NCI-H748 (cell line): Measurements from ENCODE around the gene CCT7.
"Not testable (repeated sequence)": the region's sequence is repeated elsewhere in the genome, so short reads cannot be mapped to it uniquely, and the experiment has no call there.

ENCODE experiments used
- DNase-seq: peaks from one replicate; lab custom pipeline; 2025; ENCODE audit not compliant: unreplicated experiment; lab: John Stamatoyannopoulos, UW

Gene CCT7

DNA sequence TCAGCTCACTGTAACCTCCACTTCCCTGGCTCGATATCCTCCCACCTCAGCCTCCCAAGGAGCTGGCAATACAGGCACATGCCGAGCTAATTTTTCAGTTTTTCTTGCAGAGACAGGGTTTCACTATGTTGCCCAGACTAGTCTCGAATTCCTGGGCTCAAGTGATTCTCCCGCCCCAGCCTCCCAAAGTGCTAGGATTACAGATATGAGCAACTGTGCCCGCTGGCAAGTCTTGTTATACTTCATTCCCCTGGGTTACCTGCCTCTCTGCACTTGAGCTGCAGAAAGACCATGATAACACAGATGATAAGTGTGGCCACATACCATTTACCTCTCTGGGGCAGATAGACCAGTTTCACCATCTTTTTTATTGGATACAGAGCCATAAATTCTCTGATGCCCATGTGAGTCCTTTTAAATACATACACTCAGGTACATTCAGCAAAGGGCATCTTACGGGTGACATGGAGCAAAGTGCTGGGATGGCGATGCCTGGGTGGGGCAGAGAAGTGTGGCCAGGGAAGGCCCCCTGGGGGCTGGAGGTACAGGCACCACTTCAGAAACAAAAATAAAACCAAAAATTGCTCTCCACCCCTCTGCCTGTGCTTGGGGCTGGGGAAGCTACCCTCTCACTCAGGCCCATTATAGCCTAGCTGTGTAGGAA lies 20.4 kb downstream of the CCT7 start:
- no peak for DNase-seq

DNA sequence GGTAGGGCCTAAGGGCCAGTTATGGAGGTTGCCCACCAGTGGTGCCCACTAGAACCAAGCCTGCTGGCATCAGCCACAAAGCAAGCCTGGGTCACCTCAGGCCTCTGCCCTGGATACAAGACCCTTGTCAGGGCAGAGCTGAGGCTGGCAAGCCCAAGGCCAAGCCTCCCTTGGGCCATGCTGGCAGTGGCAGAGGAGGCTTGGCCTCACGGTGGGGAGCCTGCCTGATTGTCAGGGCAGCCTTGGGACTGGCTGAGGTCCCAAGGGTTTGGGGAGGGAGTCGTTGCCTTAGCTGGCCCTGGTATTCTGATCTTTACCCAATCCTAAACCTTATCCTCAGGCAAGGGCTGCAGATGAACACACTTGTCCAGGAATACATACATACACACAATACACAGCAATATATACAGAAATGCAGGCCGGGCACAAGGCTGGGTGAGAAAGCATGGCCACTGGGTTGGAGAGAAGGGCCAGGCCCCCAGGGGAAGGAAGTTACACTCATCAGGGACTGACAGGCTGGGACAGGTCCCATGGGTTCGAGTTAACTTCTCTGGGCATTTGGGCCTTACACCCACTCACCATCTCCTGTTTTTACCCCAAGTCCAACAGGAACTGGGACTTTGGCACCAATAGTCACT lies 21.0 kb downstream of the CCT7 start:
- no peak for DNase-seq

DNA sequence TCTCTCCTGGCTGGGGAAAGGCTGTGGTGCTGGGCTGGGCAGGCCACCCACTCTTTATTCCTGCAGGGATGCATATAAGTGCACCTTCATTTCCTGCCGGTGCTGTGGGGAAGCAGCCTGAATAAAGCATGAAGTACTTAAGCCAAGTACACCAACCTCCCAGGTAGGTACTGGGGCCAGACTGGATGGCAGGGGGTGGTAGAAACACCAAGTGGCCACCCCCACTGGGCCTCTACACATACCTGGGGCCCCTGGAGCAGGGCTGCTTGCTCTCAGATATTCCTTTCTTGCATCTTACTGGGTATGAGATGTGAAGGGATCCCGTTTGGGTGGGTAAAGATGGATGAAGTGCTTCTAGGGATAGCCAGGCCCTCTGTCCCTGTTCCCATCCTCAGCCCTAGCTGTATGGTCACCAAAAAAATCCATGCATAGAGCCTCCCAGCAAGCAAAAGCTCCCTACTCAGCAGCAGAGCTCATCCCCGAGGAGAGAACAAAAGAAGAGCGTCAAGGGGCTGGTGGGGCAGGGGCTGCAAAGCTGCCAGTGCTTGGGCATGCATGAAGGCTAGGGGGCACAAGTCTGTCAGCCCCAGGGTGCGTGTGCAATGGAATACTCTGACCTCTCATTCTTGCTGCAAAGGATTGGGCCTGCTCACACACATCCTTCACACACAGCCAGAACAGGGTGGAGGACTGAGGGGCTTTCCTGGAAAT lies 22.0 kb downstream of the CCT7 start:
- DNase-seq: no peak

DNA sequence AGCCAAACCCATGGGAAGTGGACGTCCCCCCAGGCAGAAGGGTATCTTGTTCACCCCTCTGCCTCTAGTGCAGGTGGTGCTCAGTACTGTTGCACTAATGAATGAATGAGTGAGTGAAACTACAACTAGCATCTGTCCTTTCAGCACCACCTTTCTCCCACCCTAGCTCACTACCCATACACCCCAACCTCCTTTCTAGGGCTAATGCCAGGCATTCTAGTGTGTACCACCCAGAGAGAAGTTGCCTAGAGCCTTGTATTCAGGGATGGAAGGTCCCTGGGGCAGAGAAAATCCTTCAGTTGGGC lies 22.5 kb downstream of the CCT7 start:
- no peak for DNase-seq

DNA sequence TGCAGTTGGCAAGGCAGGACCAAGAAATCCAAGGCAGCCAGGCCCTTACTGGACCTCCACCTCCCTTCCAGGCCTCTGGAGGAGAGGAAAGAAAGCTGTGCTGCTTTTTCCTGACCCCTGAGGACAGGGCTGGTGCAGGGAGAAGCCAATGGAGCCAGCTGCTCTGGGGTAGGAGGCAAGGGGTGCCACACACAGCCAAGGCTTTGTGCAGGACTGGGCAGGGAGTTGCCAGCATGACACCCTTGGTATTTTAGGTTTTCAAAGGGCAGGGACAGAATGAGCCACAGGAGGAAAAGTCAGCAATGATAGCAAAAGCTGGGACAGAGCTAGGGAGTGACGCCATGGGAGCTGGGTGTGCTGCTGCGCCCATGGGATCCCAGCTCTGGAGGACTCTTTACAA lies 22.9 kb downstream of the CCT7 start:
- no peak for DNase-seq

DNA sequence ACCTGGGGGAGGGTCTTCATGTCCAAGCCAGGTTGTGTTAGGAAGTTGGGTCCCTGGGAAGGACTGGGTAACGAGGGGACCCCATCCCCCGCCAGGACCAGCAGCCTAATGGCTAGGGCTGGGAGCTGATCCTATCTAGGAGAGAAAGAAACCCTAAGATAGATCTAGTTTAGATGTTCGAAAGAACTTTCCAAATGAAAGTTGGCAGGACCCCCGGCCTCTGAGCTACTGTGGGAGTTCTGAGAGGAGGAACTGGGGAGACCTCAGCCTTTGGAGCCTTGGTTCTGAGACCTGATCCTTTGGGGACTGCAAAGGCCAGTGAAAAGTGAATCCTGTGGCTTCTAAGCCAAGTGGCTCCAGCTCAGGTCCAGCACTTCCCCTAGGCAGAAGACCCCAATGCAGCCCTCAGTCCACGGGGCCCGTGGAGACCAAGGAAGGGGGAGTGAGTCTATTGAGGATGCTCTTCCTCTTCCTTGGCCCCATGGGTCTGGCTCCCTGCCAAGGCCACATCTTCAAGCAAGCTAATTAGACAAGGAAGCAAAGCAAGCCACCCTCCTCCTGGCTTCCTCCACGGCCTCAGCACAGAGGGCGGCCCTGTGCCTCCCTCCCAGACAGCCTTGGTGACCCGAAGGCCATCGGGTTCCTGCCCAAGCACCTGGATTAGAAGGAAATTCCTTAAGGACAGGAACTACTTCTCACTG lies 23.5 kb downstream of the CCT7 start:
- DNase-seq: no peak

DNA sequence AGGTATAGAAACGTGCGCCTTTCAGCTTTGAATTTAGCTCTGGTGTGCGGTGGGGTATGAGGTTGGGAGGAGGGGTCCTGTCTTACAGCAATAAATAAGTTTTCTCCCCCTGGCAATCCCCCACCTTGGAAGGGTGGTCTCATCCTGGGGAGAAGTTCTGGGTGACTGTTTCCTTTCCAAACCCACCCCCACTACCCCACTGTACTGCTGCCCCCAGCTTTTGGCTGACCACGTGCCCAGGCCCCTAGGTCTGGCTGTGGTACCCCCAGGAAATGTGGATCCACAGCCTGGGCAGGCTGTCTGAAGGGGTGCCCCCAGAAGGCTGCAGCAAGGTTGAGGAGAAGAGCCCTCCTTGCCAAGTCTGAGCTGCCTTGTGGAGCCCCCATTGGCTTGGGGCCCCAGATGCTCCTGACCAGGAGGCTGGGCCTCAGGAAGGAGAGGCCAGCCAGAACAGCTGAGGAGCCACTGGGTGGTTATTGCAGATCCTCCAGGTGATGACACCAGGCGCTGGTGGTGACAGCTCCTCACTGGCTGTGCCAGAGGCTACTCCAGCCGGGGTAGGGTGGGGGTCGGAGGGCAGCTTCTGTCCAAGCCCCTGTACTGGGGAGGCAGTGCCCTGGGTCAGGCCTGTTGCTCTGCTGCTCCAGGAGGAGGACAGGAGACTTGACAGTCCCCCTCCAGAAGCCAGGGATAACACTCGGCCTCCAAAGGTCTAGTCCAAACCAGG lies 24.2 kb downstream of the CCT7 start:
- DNase-seq: no peak

DNA sequence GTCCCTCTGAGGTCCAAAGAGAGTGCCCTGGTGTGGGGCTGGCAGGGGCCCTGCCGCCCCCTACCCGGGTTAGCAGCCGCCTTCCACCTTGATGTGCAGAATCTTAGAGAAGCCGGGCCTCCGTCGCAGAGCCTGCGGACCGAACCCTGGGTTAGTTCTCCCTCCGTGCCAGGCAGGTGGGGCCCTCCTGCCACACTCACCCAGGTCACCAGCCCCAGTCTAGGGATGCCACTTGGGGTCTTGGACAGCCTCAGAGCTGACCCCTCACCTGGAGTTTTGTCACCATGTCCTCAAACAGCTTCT lies 24.8 kb downstream of the CCT7 start:
- DNase-seq: no peak

DNA sequence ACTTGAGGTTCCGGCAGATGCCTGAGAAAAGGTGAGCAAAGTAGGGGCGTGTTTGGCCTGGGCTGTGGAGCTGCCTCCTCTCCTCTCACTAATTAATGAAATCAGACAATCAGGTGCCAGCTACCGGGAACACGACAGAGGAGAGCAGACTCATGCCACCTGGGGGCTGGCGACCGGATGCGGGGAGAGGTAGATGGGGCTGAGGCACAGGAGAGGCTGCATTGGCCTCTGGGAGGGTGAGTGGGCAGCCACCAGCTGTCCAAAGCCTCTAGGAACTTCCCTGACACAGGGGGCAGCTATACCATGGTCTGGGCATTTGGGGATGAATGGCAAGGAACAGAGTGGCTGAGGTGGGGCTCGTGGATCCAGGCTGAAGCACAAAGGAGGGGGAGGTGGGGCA lies 25.2 kb downstream of the CCT7 start:
- no peak for DNase-seq

DNA sequence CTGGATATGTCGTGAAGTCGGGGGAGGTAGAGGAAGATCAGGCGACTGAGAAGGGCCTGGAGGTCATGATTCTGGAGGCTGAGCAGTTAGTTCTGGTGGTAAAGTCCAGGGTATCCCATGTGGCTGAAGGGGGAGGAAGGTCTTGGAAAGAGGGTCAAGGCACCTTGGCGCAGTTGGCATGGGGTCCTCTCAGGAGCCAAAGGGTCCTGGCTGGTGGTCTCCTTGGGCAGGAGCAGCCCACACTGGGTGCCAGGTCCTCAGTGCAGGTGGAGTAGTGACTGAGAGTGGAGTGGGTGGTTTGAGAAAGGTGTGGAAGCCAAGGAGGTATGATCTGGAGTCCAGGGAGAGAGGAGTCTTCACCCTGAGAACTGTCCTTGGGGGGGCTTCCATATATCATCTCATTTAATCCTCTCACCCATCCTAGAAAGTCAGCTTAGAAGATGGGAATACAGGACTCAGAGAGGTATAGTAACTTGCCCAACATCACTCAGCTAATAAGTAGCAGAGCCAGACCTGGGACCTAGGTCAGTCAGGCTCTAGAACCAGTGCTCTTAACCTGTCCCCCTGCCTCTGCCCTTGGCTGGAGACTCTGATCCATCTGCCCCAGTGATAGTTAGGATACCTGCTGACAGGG lies 25.7 kb downstream of the CCT7 start:
- no peak for DNase-seq

DNA sequence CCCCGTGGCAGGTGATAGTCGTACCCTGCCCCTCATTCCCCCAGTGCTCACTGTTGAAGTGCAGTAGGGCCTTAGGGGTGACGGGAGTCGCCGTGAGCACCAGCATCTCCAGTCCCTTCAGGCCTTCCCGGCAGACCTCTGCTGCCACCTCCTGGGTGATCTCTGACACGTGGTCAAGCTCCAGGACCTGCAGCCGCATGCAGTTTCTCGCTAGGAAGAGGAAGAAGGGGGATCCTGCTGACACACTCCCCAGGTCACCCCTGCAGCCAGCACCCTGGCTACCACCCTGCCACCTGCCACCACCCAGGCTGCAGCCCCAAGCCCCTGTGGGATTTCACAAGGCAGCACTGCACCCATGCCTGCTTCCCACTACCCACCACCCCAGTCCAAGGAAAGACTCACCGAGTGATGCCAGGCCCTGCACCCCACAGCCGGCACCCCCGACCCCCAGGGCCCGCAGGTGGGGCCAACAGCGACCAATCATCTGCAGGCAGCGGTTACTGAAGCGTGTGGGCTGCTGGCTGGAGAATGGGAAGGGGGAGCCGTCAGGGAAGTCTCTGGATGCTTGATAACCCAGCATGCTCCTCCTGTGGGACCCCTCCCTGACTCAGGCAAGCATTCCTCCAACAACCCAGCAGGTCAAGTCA lies 26.4 kb downstream of the CCT7 start:
- DNase-seq: no peak

DNA sequence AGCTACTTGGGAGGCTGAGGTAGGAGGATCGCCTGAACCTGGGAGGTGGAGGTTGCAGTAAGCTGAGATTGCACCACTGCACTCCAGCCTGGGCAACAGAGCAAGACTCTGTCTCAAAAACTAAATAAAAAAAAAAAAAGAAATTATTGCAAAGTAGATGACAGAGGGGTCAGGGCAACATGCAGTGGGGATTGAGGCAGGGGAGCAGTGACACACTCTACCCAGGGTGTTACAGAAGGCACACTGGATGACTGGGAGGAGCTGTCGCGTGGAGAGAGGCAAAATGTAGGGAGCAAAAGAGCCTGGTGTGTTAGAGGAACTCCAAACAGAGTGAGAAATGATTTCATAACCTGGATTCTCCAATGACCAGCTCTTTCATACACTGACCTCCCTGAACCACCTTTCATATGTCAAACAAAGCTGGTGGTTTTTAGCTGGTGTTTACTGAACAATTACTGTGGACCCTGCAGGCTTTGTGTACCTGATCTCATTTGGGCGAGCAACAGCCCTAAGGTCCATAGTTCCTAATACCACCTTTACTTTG lies 28.1 kb downstream of the CCT7 start:
- no peak for DNase-seq

DNA sequence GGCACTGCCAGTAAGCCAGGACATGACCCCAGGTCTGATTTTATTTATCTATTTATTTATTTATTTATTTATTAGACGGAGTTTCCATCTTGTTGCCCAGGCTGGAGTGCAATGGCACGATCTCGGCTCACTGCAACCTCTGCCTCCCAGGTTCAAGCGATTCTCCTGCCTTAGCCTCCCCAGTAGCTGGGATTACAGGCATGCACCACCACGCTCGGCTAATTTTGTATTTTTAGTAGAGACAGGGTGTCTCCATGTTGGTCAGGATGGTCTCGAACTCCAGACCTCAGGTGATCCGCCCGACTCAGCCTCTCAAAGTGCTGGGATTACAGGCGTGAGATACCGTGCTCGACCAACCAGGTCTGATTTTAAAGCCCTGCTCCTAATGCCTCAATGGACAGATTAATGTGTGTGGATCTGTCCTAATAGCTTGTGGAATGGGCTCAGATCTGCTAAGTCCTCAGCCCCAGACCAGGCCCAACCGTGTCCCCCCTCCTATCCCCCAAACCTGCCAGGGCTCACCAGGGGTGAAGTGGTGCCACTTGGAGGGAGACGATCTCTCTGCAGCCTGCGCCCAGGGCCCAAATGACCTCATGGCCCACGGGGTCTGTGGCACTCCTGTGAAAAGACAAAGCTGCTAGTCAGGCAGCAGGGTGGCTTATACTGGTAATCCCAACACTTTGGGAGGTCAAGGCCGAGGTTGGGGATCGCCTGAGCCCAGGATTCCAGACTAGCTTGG lies 28.8 kb downstream of the CCT7 start:
- not testable (repeated sequence) for DNase-seq

DNA sequence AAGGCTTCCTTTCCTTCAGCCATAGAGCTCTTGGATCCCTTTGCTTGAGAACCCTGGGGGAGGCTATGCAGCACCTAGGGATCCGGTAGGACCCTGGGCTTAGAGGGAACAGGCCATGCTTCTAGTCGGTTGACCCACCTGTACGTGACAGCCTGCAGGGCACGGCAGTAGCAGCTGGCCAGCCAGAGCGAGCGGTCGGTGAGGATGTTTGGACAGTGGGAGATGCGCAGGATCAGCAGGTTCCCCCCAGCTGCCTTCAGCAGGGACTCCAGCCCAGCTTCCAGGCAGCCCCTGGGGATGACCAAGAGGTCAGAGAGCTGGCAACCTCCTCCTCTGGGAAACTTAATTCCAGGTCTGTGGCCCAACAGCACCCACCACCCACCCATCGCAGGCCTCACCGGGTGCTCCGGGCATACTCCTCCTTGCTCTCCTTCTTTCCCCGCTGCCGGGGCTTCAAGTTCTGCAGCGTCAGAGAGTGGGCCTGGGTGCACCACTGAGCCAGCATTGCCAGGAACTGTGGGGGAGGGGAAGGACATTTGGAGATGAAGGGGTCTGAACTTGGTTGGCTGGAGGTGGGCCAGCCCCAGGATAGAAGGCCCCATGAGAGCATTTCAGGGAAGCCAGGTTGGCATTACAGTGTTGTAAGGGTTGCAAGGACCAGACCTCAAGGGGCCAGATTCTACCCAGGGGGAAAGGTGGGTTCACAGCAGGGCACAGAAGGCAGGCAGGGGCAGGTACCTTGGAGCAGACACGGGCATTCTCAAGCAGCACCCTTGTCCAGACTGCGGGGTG lies 29.6 kb downstream of the CCT7 start:
- DNase-seq: no peak

DNA sequence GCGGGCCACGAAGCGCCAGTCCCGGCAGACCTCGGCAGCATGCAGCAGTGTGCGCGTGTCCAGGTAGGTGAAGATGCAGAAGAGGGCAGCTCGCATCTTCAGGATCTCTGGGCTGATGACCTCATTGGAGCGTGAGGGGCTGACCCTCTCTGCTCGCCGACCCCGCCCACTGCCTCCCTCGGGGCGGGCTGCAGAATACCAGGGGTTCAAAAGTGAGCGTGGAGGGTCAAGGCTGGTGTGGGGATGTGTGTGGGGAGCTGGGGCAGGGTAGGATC lies 30.2 kb downstream of the CCT7 start:
- no peak for DNase-seq

DNA sequence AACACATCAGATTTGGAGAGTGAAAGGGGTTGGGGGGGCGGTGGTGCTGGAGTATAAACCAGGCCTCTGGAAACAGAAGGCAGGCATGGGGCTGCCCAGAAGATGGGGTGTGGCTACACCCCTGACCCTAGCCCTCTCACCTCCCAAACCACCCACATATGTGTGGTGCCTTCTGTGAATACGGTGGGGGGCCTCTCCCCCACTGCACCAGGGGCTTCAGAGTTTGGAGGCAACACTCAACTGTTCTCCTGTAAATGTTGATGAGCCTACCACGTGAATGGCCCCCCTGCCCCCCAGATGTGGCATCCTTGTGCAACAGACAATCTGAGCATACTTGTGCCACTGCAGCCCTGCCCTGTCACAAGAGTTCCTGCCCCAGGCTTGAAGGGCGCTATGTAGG lies 30.7 kb downstream of the CCT7 start:
- no peak for DNase-seq

DNA sequence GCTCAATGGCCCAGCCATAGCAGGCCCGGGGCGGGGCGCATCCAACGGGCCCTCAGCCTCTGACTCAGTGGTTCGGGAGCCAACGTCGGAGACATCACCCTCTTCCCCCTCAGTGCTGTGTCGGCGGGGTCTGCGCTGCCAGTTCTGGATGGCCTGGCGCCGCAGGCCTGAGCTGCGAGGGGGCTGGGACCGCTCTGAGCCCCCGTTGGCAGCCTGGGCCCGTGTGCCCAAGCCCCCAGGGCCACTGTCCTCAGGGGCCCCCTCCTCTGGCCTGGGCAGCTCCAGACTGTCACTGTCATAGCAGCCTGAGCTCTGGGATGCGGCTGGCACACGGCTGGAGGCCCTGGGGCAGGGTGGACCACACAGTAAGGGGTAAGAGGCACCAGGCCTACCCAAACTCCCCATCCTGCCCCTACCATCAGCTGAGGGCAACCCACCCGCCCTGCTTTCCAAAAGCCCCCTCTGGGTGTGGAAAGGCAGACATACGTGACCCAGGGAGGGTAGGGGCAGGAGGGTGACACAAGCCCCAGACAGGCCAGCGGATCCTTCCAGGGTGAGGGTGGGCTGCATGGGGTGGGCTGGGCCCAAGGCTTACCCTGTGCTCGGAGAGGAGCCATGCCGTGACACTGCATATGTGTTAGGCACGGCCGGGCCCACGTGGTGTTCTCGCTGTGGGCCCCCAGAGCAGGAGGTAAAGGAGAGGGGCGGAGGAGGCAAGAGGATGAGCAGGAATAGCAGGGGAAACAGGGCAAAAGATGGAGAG lies 31.4 kb downstream of the CCT7 start:
- no peak for DNase-seq
